Measurements from ENCODE around the gene CD1E.
"Not testable (repeated sequence)": the region's sequence is repeated elsewhere in the genome, so short reads cannot be mapped to it uniquely, and the experiment has no call there.

The CD1E gene

GRCh38 chr1:158335213-158335532, 18.5 kb upstream of the CD1E start:
- Mint-ChIP-seq H3K4me3 (no peak overlapping the region), H3K27me3 (peaks cover 10% of the 10 kb centered on the region)

GRCh38 chr1:158336413-158336812, 17.3 kb upstream of the CD1E start:
- H3K27ac Mint-ChIP-seq; H3K4me1 Mint-ChIP-seq (ENCODE audit: low read depth); H3K9me3 Mint-ChIP-seq (ENCODE audit: low read depth); H3K4me3 Mint-ChIP-seq; H3K36me3 Mint-ChIP-seq: not testable (repeated sequence)
- peaks cover 10% of the 10 kb centered on the region for H3K27me3 Mint-ChIP-seq

More at GRCh38 chr1:158335213-158335532, 18.5 kb upstream of the CD1E start:
- Mint-ChIP-seq H3K9me3 (ENCODE audit: low read depth) (no peaks in the 10 kb centered on the region), H3K36me3 (no peaks in the 10 kb centered on the region), H3K4me1 (ENCODE audit: low read depth) (peaks cover 10% of the 10 kb centered on the region), H3K27ac (no peak overlapping the region)

- not testable (repeated sequence) for H3K27me3 Mint-ChIP-seq; H3K4me1 Mint-ChIP-seq (ENCODE audit: low read depth); H3K27ac Mint-ChIP-seq; H3K4me3 Mint-ChIP-seq; H3K36me3 Mint-ChIP-seq; H3K9me3 Mint-ChIP-seq (ENCODE audit: low read depth)
These were observed 4.7 kb upstream of the CD1E start for GRCh38 chr1:158348946-158349345.

- no peak overlapping the region for H3K4me3 Mint-ChIP-seq
- H3K27ac Mint-ChIP-seq, result no peak overlapping the region
- no peaks in the 10 kb centered on the region for H3K9me3 Mint-ChIP-seq (ENCODE audit: low read depth)
- no peaks in the 10 kb centered on the region for H3K4me1 Mint-ChIP-seq (ENCODE audit: low read depth)
- peaks cover 12% of the 10 kb centered on the region for H3K27me3 Mint-ChIP-seq
- no peaks in the 10 kb centered on the region for H3K36me3 Mint-ChIP-seq
These were observed 561 bp downstream of the CD1E start for GRCh38 chr1:158354255-158354654.

GRCh38 chr1:158355773-158356285, 2.1 kb downstream of the CD1E start:
- no peaks in the 10 kb centered on the region for H3K4me1 Mint-ChIP-seq (ENCODE audit: low read depth)
- H3K27ac Mint-ChIP-seq, result no peak overlapping the region
- H3K27me3 Mint-ChIP-seq, result peaks cover 12% of the 10 kb centered on the region

GRCh38 chr1:158356616-158357015, 2.9 kb downstream of the CD1E start:
- Mint-ChIP-seq H3K27ac (no peak overlapping the region), H3K4me1 (ENCODE audit: low read depth) (no peaks in the 10 kb centered on the region), H3K36me3 (no peaks in the 10 kb centered on the region), H3K4me3 (no peak overlapping the region), H3K9me3 (ENCODE audit: low read depth) (no peaks in the 10 kb centered on the region), H3K27me3 (peaks cover 12% of the 10 kb centered on the region)

More at GRCh38 chr1:158355773-158356285, 2.1 kb downstream of the CD1E start:
- Mint-ChIP-seq H3K9me3 (ENCODE audit: low read depth) (no peaks in the 10 kb centered on the region), H3K4me3 (no peak overlapping the region), H3K36me3 (no peaks in the 10 kb centered on the region)

GRCh38 chr1:158357441-158357840, 3.7 kb downstream of the CD1E start:
- H3K27me3 Mint-ChIP-seq, result peaks cover 12% of the 10 kb centered on the region
- H3K27ac Mint-ChIP-seq, result no peak overlapping the region
- no peaks in the 10 kb centered on the region for H3K36me3 Mint-ChIP-seq
- no peaks in the 10 kb centered on the region for H3K9me3 Mint-ChIP-seq (ENCODE audit: low read depth)
- H3K4me1 Mint-ChIP-seq (ENCODE audit: low read depth), result no peaks in the 10 kb centered on the region
- no peak overlapping the region for H3K4me3 Mint-ChIP-seq

GRCh38 chr1:158362482-158362881, 8.8 kb downstream of the CD1E start:
- Mint-ChIP-seq H3K4me3 (no peak overlapping the region), H3K4me1 (ENCODE audit: low read depth) (no peaks in the 10 kb centered on the region), H3K36me3 (no peaks in the 10 kb centered on the region), H3K9me3 (ENCODE audit: low read depth) (peaks cover 5% of the 10 kb centered on the region), H3K27me3 (peaks cover 3% of the 10 kb centered on the region), H3K27ac (no peak overlapping the region)

GRCh38 chr1:158362941-158363340, 9.2 kb downstream of the CD1E start:
- peaks cover 1% of the 10 kb centered on the region for H3K27me3 Mint-ChIP-seq
- H3K4me1 Mint-ChIP-seq (ENCODE audit: low read depth), result no peaks in the 10 kb centered on the region
- H3K36me3 Mint-ChIP-seq, result no peaks in the 10 kb centered on the region
- no peak overlapping the region for H3K4me3 Mint-ChIP-seq
- H3K27ac Mint-ChIP-seq, result no peak overlapping the region
- peaks cover 5% of the 10 kb centered on the region for H3K9me3 Mint-ChIP-seq (ENCODE audit: low read depth)

- peaks cover 6% of the 10 kb centered on the region for H3K27me3 Mint-ChIP-seq
- H3K36me3 Mint-ChIP-seq, result peaks cover 3% of the 10 kb centered on the region
- no peak overlapping the region for H3K4me3 Mint-ChIP-seq
- H3K27ac Mint-ChIP-seq, result no peak overlapping the region
- peaks cover 5% of the 10 kb centered on the region for H3K9me3 Mint-ChIP-seq (ENCODE audit: low read depth)
- H3K4me1 Mint-ChIP-seq (ENCODE audit: low read depth), result no peaks in the 10 kb centered on the region
These were observed 13.1 kb downstream of the CD1E start for GRCh38 chr1:158366783-158367182.

GRCh38 chr1:158371188-158371953, 17.7 kb downstream of the CD1E start:
- peaks cover 3% of the 10 kb centered on the region for H3K36me3 Mint-ChIP-seq
- peaks cover 12% of the 10 kb centered on the region for H3K27me3 Mint-ChIP-seq
- no peak overlapping the region for H3K4me3 Mint-ChIP-seq
- H3K9me3 Mint-ChIP-seq (ENCODE audit: low read depth), result peaks cover 2% of the 10 kb centered on the region
- no peaks in the 10 kb centered on the region for H3K4me1 Mint-ChIP-seq (ENCODE audit: low read depth)
- no peak overlapping the region for H3K27ac Mint-ChIP-seq

- H3K27me3 Mint-ChIP-seq, result peaks cover 13% of the 10 kb centered on the region
- not testable (repeated sequence) for H3K27ac Mint-ChIP-seq; H3K4me1 Mint-ChIP-seq (ENCODE audit: low read depth); H3K9me3 Mint-ChIP-seq (ENCODE audit: low read depth); H3K36me3 Mint-ChIP-seq; H3K4me3 Mint-ChIP-seq
These were observed 20.4 kb downstream of the CD1E start for GRCh38 chr1:158374101-158374500.

GRCh38 chr1:158374860-158375259, 21.2 kb downstream of the CD1E start:
- no peaks in the 10 kb centered on the region for H3K4me1 Mint-ChIP-seq (ENCODE audit: low read depth)
- no peak overlapping the region for H3K4me3 Mint-ChIP-seq
- peaks cover 3% of the 10 kb centered on the region for H3K36me3 Mint-ChIP-seq
- no peak overlapping the region for H3K27ac Mint-ChIP-seq
- H3K27me3 Mint-ChIP-seq, result peaks cover 12% of the 10 kb centered on the region
- no peaks in the 10 kb centered on the region for H3K9me3 Mint-ChIP-seq (ENCODE audit: low read depth)

GRCh38 chr1:158390331-158390730, 36.6 kb downstream of the CD1E start:
- H3K9me3 Mint-ChIP-seq (ENCODE audit: low read depth), result no peaks in the 10 kb centered on the region
- peaks cover 8% of the 10 kb centered on the region for H3K27me3 Mint-ChIP-seq
- H3K4me1 Mint-ChIP-seq (ENCODE audit: low read depth), result no peaks in the 10 kb centered on the region
- no peaks in the 10 kb centered on the region for H3K36me3 Mint-ChIP-seq
- no peak overlapping the region for H3K4me3 Mint-ChIP-seq
- no peak overlapping the region for H3K27ac Mint-ChIP-seq

GRCh38 chr1:158391099-158391498, 37.4 kb downstream of the CD1E start:
- Mint-ChIP-seq H3K27me3 (peaks cover 13% of the 10 kb centered on the region), H3K9me3 (ENCODE audit: low read depth) (no peaks in the 10 kb centered on the region), H3K4me1 (ENCODE audit: low read depth) (no peaks in the 10 kb centered on the region), H3K4me3 (no peak overlapping the region), H3K36me3 (no peaks in the 10 kb centered on the region), H3K27ac (no peak overlapping the region)

GRCh38 chr1:158393476-158393875, 39.8 kb downstream of the CD1E start:
- no peaks in the 10 kb centered on the region for H3K9me3 Mint-ChIP-seq (ENCODE audit: low read depth)
- H3K27ac Mint-ChIP-seq, result no peak overlapping the region
- no peak overlapping the region for H3K4me3 Mint-ChIP-seq
- no peaks in the 10 kb centered on the region for H3K4me1 Mint-ChIP-seq (ENCODE audit: low read depth)
- H3K27me3 Mint-ChIP-seq, result peaks cover 13% of the 10 kb centered on the region
- H3K36me3 Mint-ChIP-seq, result no peaks in the 10 kb centered on the region
